Common myeloid progenitor, CD34-positive (primary cell): ENCODE measurements around the gene BMP5.

ENCODE experiments used
- CTCF ChIA-PET: fragments of 350-600 bp; sonication (Branson Sonifier 250); formaldehyde crosslinking; loops from one replicate; lab custom pipeline; 2021; ENCODE audit warnings: antibody characterized with exemption; lab: Charles Lee
- POLR2A ChIA-PET: fragments of 350-600 bp; sonication (Branson Sonifier 250); formaldehyde crosslinking; loops from one replicate; lab custom pipeline; 2021; ENCODE audit warnings: antibody characterized with exemption; lab: Charles Lee
- DNase-seq, 3 donors: peaks; one replicate each; pipeline versions ENCODE4 v3.0.0 to v3.0.0-alpha.2; 2013
- H3K27ac ChIP-seq, 2 experiments: 1 replicate in 1 of 2; 2 replicates in 1 of 2; pipeline ENCODE4 v1.7.0; 2013; ENCODE audit warnings: inconsistent platforms in 2 of 2, low read length in 2 of 2, mild to moderate bottlenecking in 2 of 2, low read depth in 1 of 2, moderate library complexity in 1 of 2; ENCODE audit not compliant: severe bottlenecking in 2 of 2, insufficient read depth in 1 of 2, poor library complexity in 1 of 2
- H3K27me3 ChIP-seq, 5 experiments: replicated peaks in 2 of 5; 1 replicate in 3 of 5; 2 replicates in 2 of 5; pipeline versions ENCODE4 v1.6.1 to v1.7.0; 2013; ENCODE audit warnings: low read length in 4 of 5, mild to moderate bottlenecking in 2 of 5, moderate library complexity in 2 of 5, inconsistent platforms in 1 of 5; ENCODE audit not compliant: insufficient read depth in 5 of 5, control insufficient read depth in 4 of 5
- H3K36me3 ChIP-seq, 4 experiments: 1 replicate in 2 of 4; 2 replicates in 2 of 4; pipeline versions ENCODE4 v1.6.1 to v1.7.0; 2013; ENCODE audit warnings: low read length in 3 of 4, control low read depth in 1 of 4, mild to moderate bottlenecking in 1 of 4; ENCODE audit not compliant: control insufficient read depth in 4 of 4, insufficient read depth in 4 of 4
- H3K4me1 ChIP-seq, 4 experiments: 1 replicate in 3 of 4; 2 replicates in 1 of 4; pipeline versions ENCODE4 v1.6.1 to v1.7.1; 2013; ENCODE audit warnings: low read length in 3 of 4, mild to moderate bottlenecking in 3 of 4, control low read depth in 1 of 4, inconsistent platforms in 1 of 4, moderate library complexity in 1 of 4; ENCODE audit not compliant: control insufficient read depth in 4 of 4, insufficient read depth in 4 of 4; ENCODE audit errors: control extremely low read depth in 1 of 4
- H3K4me3 ChIP-seq, 7 experiments: 1 replicate in 4 of 7; 2 replicates in 3 of 7; pipeline versions ENCODE4 v1.5.1 to v1.7.0; 2013; ENCODE audit warnings: mild to moderate bottlenecking in 7 of 7, low read length in 6 of 7, moderate library complexity in 6 of 7, inconsistent platforms in 2 of 7, low read depth in 2 of 7, control low read depth in 1 of 7; ENCODE audit not compliant: insufficient read depth in 4 of 7, control insufficient read depth in 1 of 7; ENCODE audit errors: extremely low read depth in 1 of 7
- H3K9me3 ChIP-seq, 5 experiments: 1 replicate in 4 of 5; 2 replicates in 1 of 5; pipeline versions ENCODE4 v1.6.1 to v1.7.1; 2013; ENCODE audit warnings: low read length in 4 of 5, mild to moderate bottlenecking in 2 of 5, inconsistent platforms in 1 of 5, low read depth in 1 of 5, moderate library complexity in 1 of 5; ENCODE audit not compliant: control insufficient read depth in 4 of 5, insufficient read depth in 2 of 5; ENCODE audit errors: control extremely low read depth in 1 of 5
- WGBS: methylation state at CpG from one replicate; pipeline ENCODE4 v1.1.5; 2013; ENCODE audit not compliant: insufficient coverage; 5-methylcytosine and 5-hydroxymethylcytosine counted together

Gene BMP5

GRCh38 chr6:55895972-55896730 is 20.8 kb upstream of the BMP5 start:
- Histone ChIP-seq H3K9me3 (no peaks in the 10 kb centered on the region), H3K27ac (no peak overlapping the region), H3K36me3 (no peaks in the 10 kb centered on the region), H3K4me1 (no peaks in the 10 kb centered on the region), H3K27me3 (no peaks in the 10 kb centered on the region), H3K4me3 (no peak overlapping the region)
- no peak for DNase-seq
- WGBS, result 88% methylated on average over 3 of the region's 5 CpGs
- ChIA-PET CTCF (no interaction called here), POLR2A (no interaction called here)

GRCh38 chr6:55892749-55893357 is 17.5 kb upstream of the BMP5 start:
- no peaks in the 10 kb centered on the region for H3K27me3 ChIP-seq
- POLR2A ChIA-PET, result no interaction called here
- H3K4me3 ChIP-seq, result no peak overlapping the region
- H3K27ac ChIP-seq, result no peak overlapping the region
- H3K9me3 ChIP-seq, result no peaks in the 10 kb centered on the region
- WGBS, result 100% methylated on average over 1 of the region's 4 CpGs
- no peak for DNase-seq
- H3K36me3 ChIP-seq, result no peaks in the 10 kb centered on the region
- CTCF ChIA-PET, result no interaction called here
- no peaks in the 10 kb centered on the region for H3K4me1 ChIP-seq

- Histone ChIP-seq H3K27me3 (no peaks in the 10 kb centered on the region), H3K4me1 (no peaks in the 10 kb centered on the region), H3K4me3 (no peak overlapping the region), H3K27ac (no peak overlapping the region), H3K36me3 (no peaks in the 10 kb centered on the region), H3K9me3 (no peaks in the 10 kb centered on the region)
- ChIA-PET CTCF (interaction anchor here (1.1 kb wide), 1 partner anchor 16 kb away, joined by 3 read pairs; no protein-coding TSS in a partner anchor), POLR2A (no interaction called here)
- WGBS, result 96% methylated on average over 4 of the region's 6 CpGs
- DNase-seq, result no peak
These were observed 13.5 kb upstream of the BMP5 start for GRCh38 chr6:55888917-55889316.

- ChIA-PET POLR2A (no interaction called here), CTCF (no interaction called here)
- Histone ChIP-seq H3K4me1 (no peaks in the 10 kb centered on the region), H3K9me3 (no peaks in the 10 kb centered on the region), H3K27me3 (no peaks in the 10 kb centered on the region), H3K4me3 (no peak overlapping the region), H3K36me3 (no peaks in the 10 kb centered on the region), H3K27ac (no peak overlapping the region)
- DNase-seq, result no peak
- no CpG with 5 or more reads among the region's 3 CpGs for WGBS
These were observed 10.9 kb upstream of the BMP5 start for GRCh38 chr6:55886185-55886836.

- H3K4me1 ChIP-seq, result no peaks in the 10 kb centered on the region
- no peak overlapping the region for H3K27ac ChIP-seq
- CTCF ChIA-PET, result no interaction called here
- POLR2A ChIA-PET, result no interaction called here
- H3K4me3 ChIP-seq, result no peak overlapping the region
- H3K36me3 ChIP-seq, result no peaks in the 10 kb centered on the region
- no peak for DNase-seq
- WGBS, result 100% methylated on average over 1 of the region's 1 CpG
- no peaks in the 10 kb centered on the region for H3K9me3 ChIP-seq
- H3K27me3 ChIP-seq, result no peaks in the 10 kb centered on the region
These were observed 7.6 kb upstream of the BMP5 start for GRCh38 chr6:55882718-55883569.

GRCh38 chr6:55877283-55877682 is 1.9 kb upstream of the BMP5 start:
- Histone ChIP-seq H3K4me3 (no peak overlapping the region), H3K4me1 (no peaks in the 10 kb centered on the region), H3K36me3 (no peaks in the 10 kb centered on the region), H3K9me3 (no peaks in the 10 kb centered on the region), H3K27ac (no peak overlapping the region), H3K27me3 (peaks cover 0 to 7% (median 0%) of the 10 kb centered on the region in 5 experiments)
- ChIA-PET POLR2A (no interaction called here), CTCF (no interaction called here)
- no CpG with 5 or more reads among the region's 3 CpGs for WGBS
- DNase-seq, result no peak
